K562 (cell line): ENCODE measurements around the gene FOXS1. TPM values are rescaled to one million over a fixed set of nuclear protein-coding genes. Genes with fewer than 3 reads are reported as not detected.

ENCODE experiments used
- ATAC-seq: fragments of 200-7000 bp; cut with Tn5 transposase; 3 replicates; pipeline ENCODE4 v1.9.1; 2020; ENCODE audit warnings: moderate library complexity
- BruUV-seq: library from RNA; stranded (reverse); fragments of 400-500 nt; replicated peaks from 2 replicates; lab custom pipeline; 2021; lab: Mats Ljungman, UMichigan
- CTCF ChIA-PET: fragments of 300-600 bp; formaldehyde crosslinking; extraction: SDS; loops from one replicate; lab custom pipeline; 2021; ENCODE audit warnings: low intra/inter-chr PET ratio; lab: Yijun Ruan, JAX
- POLR2A ChIA-PET: fragments of 300-600, 350-650 bp; sonication (Branson Sonifier 250); formaldehyde crosslinking; extraction: SDS; loops from one replicate; lab custom pipeline; 2021; ENCODE audit warnings: antibody characterized with exemption, inconsistent platforms; lab: Yijun Ruan, JAX
- DNase-seq, 4 experiments: peaks; one replicate each; pipeline versions ENCODE4 v3.0.0 to v3.0.0-alpha.2; 2011 to 2018; ENCODE audit warnings: low spot score in 3 of 4, mixed read lengths in 3 of 4; ENCODE audit errors: extremely low read depth in 1 of 4
- FAIRE-seq: peaks from 2 replicates; lab custom pipeline; 2011; peaks lifted over from hg19 to GRCh38; lab: Jason Lieb, UNC
- H2AFZ ChIP-seq: 2 replicates; pipeline ENCODE4 v1.6.0; 2011; ENCODE audit warnings: low read depth, low read length, control low read depth, inconsistent platforms
- H3K27ac ChIP-seq: fragments of 200-600 bp; 3 replicates; pipeline ENCODE4 v1.8.0; 2011; ENCODE audit warnings: low read depth, mild to moderate bottlenecking, control low read depth, inconsistent platforms, low read length, moderate library complexity, mixed read lengths; ENCODE audit errors: extremely low read depth
- H3K27me3 ChIP-seq, 2 experiments: fragments of 300-600 bp in 1 of 2; 2 replicates in 1 of 2; 3 replicates in 1 of 2; pipeline versions ENCODE4 v1.6.0 to v1.8.0; 2011; ENCODE audit warnings: inconsistent platforms in 2 of 2, low read length in 2 of 2, mild to moderate bottlenecking in 1 of 2, mixed read lengths in 1 of 2, moderate library complexity in 1 of 2; ENCODE audit not compliant: control insufficient read depth in 2 of 2, insufficient read depth in 2 of 2
- H3K36me3 ChIP-seq: fragments of 300-600 bp; 3 replicates; pipeline ENCODE4 v1.8.0; 2011; ENCODE audit warnings: mild to moderate bottlenecking, low read length, inconsistent platforms; ENCODE audit not compliant: control insufficient read depth, insufficient read depth
- H3K4me1 ChIP-seq, 2 experiments: fragments of 200-600 bp in 1 of 2; replicated peaks in 1 of 2; 2 replicates in 1 of 2; 3 replicates in 1 of 2; pipeline versions ENCODE4 v1.5.1 to v1.8.0; 2011; ENCODE audit warnings: inconsistent platforms in 2 of 2, low read length in 2 of 2, mild to moderate bottlenecking in 1 of 2, mixed read lengths in 1 of 2, moderate library complexity in 1 of 2; ENCODE audit not compliant: control insufficient read depth in 2 of 2, insufficient read depth in 2 of 2
- H3K4me2 ChIP-seq: 2 replicates; pipeline ENCODE4 v1.6.1; 2011; ENCODE audit warnings: low read length, control low read depth, inconsistent platforms, mixed read lengths; ENCODE audit not compliant: insufficient read depth
- H3K4me3 ChIP-seq: fragments of 200-600 bp; sonication (generic), shearing (Covaris generic); 2 replicates; pipeline ENCODE4 v1.5.1; 2016; ENCODE audit warnings: control low read depth, inconsistent platforms
- H3K79me2 ChIP-seq: fragments of 200-600 bp; 3 replicates; pipeline ENCODE4 v1.8.0; 2011; ENCODE audit warnings: low read length, inconsistent platforms; ENCODE audit not compliant: control insufficient read depth, insufficient read depth
- H3K9ac ChIP-seq, 2 experiments: 2 replicates each; pipeline versions ENCODE4 v1.6.0 to v1.6.1; 2011; ENCODE audit warnings: low read depth in 2 of 2, low read length in 2 of 2, control low read depth in 1 of 2, inconsistent platforms in 1 of 2, mild to moderate bottlenecking in 1 of 2, mixed read lengths in 1 of 2; ENCODE audit not compliant: insufficient read depth in 1 of 2
- H3K9me1 ChIP-seq: one replicate; pipeline ENCODE4 v1.6.0; 2011; ENCODE audit warnings: inconsistent platforms, mild to moderate bottlenecking, low read length, moderate library complexity; ENCODE audit not compliant: control insufficient read depth, insufficient read depth
- H3K9me3 ChIP-seq: replicated peaks from 2 replicates; pipeline ENCODE4 v1.5.1; 2011; ENCODE audit warnings: low read depth, low read length, inconsistent platforms; ENCODE audit not compliant: control insufficient read depth, insufficient read depth
- H4K20me1 ChIP-seq: replicated peaks from 2 replicates; pipeline ENCODE4 v1.6.1; 2011; ENCODE audit warnings: low read length, inconsistent platforms, mixed read lengths; ENCODE audit not compliant: control insufficient read depth, insufficient read depth
- C11orf30 ChIP-seq: fragments of 450-650 bp; IDR thresholded peaks from 2 replicates; pipeline ENCODE4 v1.6.1; 2016; ENCODE audit warnings: low read depth, mild to moderate bottlenecking
- RBM25 ChIP-seq: fragments of 200-400 bp; formaldehyde crosslinking; IDR thresholded peaks from 2 replicates; pipeline ENCODE4 v1.6.1; 2018; ENCODE audit warnings: low read length, low read depth, moderate library complexity; ENCODE audit not compliant: severe bottlenecking
- ZNF316 ChIP-seq: fragments of 450-650 bp; IDR thresholded peaks from 2 replicates; pipeline ENCODE4 v1.6.1; 2016
- ZNF609 ChIP-seq: sonication (generic); formaldehyde crosslinking; IDR thresholded peaks from 2 replicates; pipeline ENCODE4 v1.8.1; 2023; ENCODE audit warnings: missing genetic modification reagents, mild to moderate bottlenecking, borderline replicate concordance
- WGBS: fragments of 100-300 bp; shearing (Covaris generic); methylation state at CpG from one replicate; pipeline ENCODE4 v1.1.6; 2016; ENCODE audit warnings: low coverage, mixed read lengths; ENCODE audit not compliant: insufficient coverage; ENCODE audit errors: missing lambda C conversion rate; 5-methylcytosine and 5-hydroxymethylcytosine counted together
- in situ Hi-C: fragments of 300-500 bp; cut with MboI; formaldehyde crosslinking; loops from 4 replicates; pipeline ENCODE4 v1.15.0; 2018; ENCODE audit warnings: inconsistent platforms, mixed read lengths
- intact Hi-C: fragments of 100-400 bp; cut with micrococcal nuclease; formaldehyde crosslinking; loops from 2 replicates; pipeline ENCODE4 v1.14.2; 2022
- polyA plus RNA-seq, 8 experiments: library from polyadenylated mRNA; depleted of rRNA in 4 of 8; stranded (reverse) in 5 of 8; unstranded in 3 of 8; fragments of >200 nt; fragmentation: Nextera tagmentation in 2 of 8; fragmentation: Illumina TruSeq in 1 of 8; extraction: Ambion mirVana in 2 of 8; extraction: Trizol in 1 of 8; gene quantifications; 2 replicates each; pipeline versions ENCODE4 v1.2.1 to v1.2.3, GENCODE V29; 2011 to 2014; ENCODE audit warnings: inconsistent platforms in 1 of 8, missing spikeins in 1 of 8
- total RNA-seq, 7 experiments: library from RNA; depleted of rRNA in 6 of 7; stranded (reverse); fragments of >200 nt in 6 of 7; fragmentation: Illumina TruSeq in 2 of 7; extraction: Trizol in 2 of 7; gene quantifications; 2 replicates each; pipeline versions ENCODE4 v1.2.1 to v1.2.3, GENCODE V29; 2011 to 2021; ENCODE audit warnings: low replicate concordance in 1 of 7

Gene FOXS1
- total and polyA plus RNA-seq, 9 of the 15 experiments (the other 6 are each of a cell fraction or from before 2014, with no cell fraction given), result not detected

GRCh38 chr20:31826074-31826473 is 19.3 kb downstream of the FOXS1 start:
- in situ Hi-C loops, result loop anchor here (25.0 kb wide), 1 partner anchor 836 kb away; the partner anchor contains the start of gene C20orf203
- Histone ChIP-seq H3K9ac (peak overlapping the region in 1 of 2 experiments; percentile 41; a peak in 1 of 4 replicates), H2AFZ (no peak overlapping the region), H3K36me3 (no peaks in the 10 kb centered on the region), H3K27ac (no peak overlapping the region), H3K4me2 (no peak overlapping the region), H3K9me1 (no peaks in the 10 kb centered on the region), H3K4me3 (no peak overlapping the region), H3K4me1 (peaks cover 0 to 7% of the 10 kb centered on the region in 2 experiments; a peak in 3 of 5 replicates), H3K27me3 (peaks cover 11 to 16% of the 10 kb centered on the region in 2 experiments; a peak in 3 of 5 replicates), H3K9me3 (no peaks in the 10 kb centered on the region), H3K79me2 (no peaks in the 10 kb centered on the region), H4K20me1 (peaks cover 7% of the 10 kb centered on the region; the same call in 1 of the 2 replicates)
- no peak for FAIRE-seq
- intact Hi-C loops, result loop anchor here (10.0 kb wide), 2 partner anchors 209 to 829 kb away; no protein-coding TSS in a partner anchor
- peak; percentile 44 for TF ChIP-seq ZNF316
- TF ChIP-seq C11orf30, result 0 out of 2 replicates have a peak, but pooled peaks have one; percentile 9
- no peak for TF ChIP-seq ZNF609 (CRISPR knock-in tag)
- no peak for TF ChIP-seq RBM25
- CTCF ChIA-PET, result interaction anchor here (0.7 to 1.1 kb wide), 3 partner anchors 19 to 205 kb away, joined by 3 read pairs; partner anchors contain the start of gene FOXS1
- ATAC-seq, result no peak
- no peak for DNase-seq
- WGBS, result 15% methylated on average over 5 of the region's 5 CpGs
- BruUV-seq, result no TSS peak
- POLR2A ChIA-PET, result interaction anchor here (1.2 kb wide), 1 partner anchor 8 kb away, joined by 3 read pairs; no protein-coding TSS in a partner anchor
